Endodermal cell (in vitro differentiated cells): ENCODE measurements around the gene RASGRP3. TPM values are rescaled to one million over a fixed set of nuclear protein-coding genes. Genes with fewer than 3 reads are reported as not detected.
A peak's percentile ranks its signal among the peaks of the same experiment; 100 is the strongest.

Experiments
- DNase-seq: peaks from one replicate; pipeline ENCODE4 v3.0.0-alpha.2; 2017
- H3K27ac ChIP-seq: 2 replicates; pipeline ENCODE4 v1.5.1; 2013; ENCODE audit warnings: mild to moderate bottlenecking, low read depth, low read length, moderate library complexity
- H3K27me3 ChIP-seq: 2 replicates; pipeline ENCODE4 v1.6.1; 2013; ENCODE audit warnings: mild to moderate bottlenecking, low read length, moderate library complexity; ENCODE audit not compliant: insufficient read depth, control insufficient read depth, poor library complexity, severe bottlenecking
- H3K36me3 ChIP-seq: 2 replicates; pipeline ENCODE4 v1.7.0; 2013; ENCODE audit warnings: mild to moderate bottlenecking, low read length, moderate library complexity; ENCODE audit not compliant: control insufficient read depth, insufficient read depth
- H3K4me1 ChIP-seq: one replicate; pipeline ENCODE4 v1.7.0; 2013; ENCODE audit warnings: low read length; ENCODE audit not compliant: control insufficient read depth, insufficient read depth
- H3K4me3 ChIP-seq: 2 replicates; pipeline ENCODE4 v1.5.1; 2013; ENCODE audit warnings: mild to moderate bottlenecking, low read length, moderate library complexity
- H3K9ac ChIP-seq: 2 replicates; pipeline ENCODE4 v1.6.1; 2013; ENCODE audit warnings: mild to moderate bottlenecking, low read length, moderate library complexity; ENCODE audit not compliant: poor library complexity, severe bottlenecking; ENCODE audit errors: extremely low read depth
- H3K9me3 ChIP-seq: 2 replicates; pipeline ENCODE4 v1.6.1; 2013; ENCODE audit warnings: mild to moderate bottlenecking, low read length, moderate library complexity; ENCODE audit not compliant: control insufficient read depth
- H3K27ac Mint-ChIP-seq: 2 replicates; pipeline ENCODE4 v1.8.0; 2020; ENCODE audit warnings: mixed read lengths
- H3K27me3 Mint-ChIP-seq: 2 replicates; pipeline ENCODE4 v1.8.0; 2021; ENCODE audit warnings: mild to moderate bottlenecking, mixed read lengths; ENCODE audit not compliant: insufficient read depth
- H3K36me3 Mint-ChIP-seq: 2 replicates; pipeline ENCODE4 v1.8.0; 2020; ENCODE audit warnings: low read depth, mixed read lengths
- H3K4me1 Mint-ChIP-seq: 2 replicates; pipeline ENCODE4 v1.8.0; 2020; ENCODE audit warnings: mixed read lengths
- H3K4me3 Mint-ChIP-seq: 2 replicates; pipeline ENCODE4 v1.8.0; 2020; ENCODE audit warnings: mild to moderate bottlenecking, moderate library complexity, mixed read lengths
- H3K9me3 Mint-ChIP-seq: 2 replicates; pipeline ENCODE4 v1.8.0; 2020; ENCODE audit warnings: mild to moderate bottlenecking, mixed read lengths
- CTCF ChIP-seq: fragments of 200-600 bp; sonication (generic); conservative IDR thresholded peaks from 2 replicates; pipeline ENCODE4 v1.5.0; 2021; ENCODE audit warnings: antibody characterized with exemption, mild to moderate bottlenecking
- WGBS, 2 experiments: methylation state at CpG; one replicate each; pipeline versions ENCODE4 v1.1.5 to v1.1.7; 2013; ENCODE audit warnings: missing lambda C conversion rate in 2 of 2, mixed read lengths in 1 of 2; ENCODE audit not compliant: insufficient coverage in 1 of 2, insufficient read length in 1 of 2; 5-methylcytosine and 5-hydroxymethylcytosine counted together
- total RNA-seq, 2 donors: library from RNA; stranded (reverse); fragmentation: NEBNext Ultra II Directional in 1 of 2; extraction: Animal tissue kit (Norgen Biotek cat#: 25700) in 1 of 2; gene quantifications; 2 replicates in 1 of 2; 3 replicates in 1 of 2; pipeline ENCODE4 v1.2.1, GENCODE V29; 2021

RASGRP3 gene
- total RNA-seq, 2 donors from 2014 or later: 0.29 TPM; not detected in 1

DNA sequence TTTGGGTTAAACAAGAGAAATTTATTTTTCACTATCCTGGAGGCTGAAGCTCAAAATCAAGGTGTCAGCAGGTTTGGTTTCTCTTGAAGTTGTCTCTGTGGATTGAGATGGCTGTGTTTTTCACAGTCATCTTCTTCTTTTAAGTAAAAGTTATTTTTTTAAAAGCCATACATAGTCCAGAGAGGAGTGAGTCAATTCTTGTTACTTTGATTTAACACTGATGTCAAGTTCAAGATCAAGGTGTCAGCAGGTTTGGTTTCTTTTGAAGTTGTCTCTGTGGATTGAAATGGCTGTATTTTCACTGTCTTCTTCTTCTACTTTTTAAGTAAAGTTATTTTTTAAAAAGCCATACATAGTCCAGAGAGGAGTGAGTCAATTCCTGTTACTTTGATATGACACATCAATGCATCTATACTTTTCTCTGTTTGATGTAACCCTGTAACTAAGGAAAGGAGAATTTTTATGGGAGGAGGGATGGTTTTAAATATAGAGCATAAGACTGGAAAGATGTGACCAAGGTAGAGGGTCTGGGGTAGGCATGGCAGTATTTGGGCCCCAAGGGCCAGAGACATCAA, 22.5 kb upstream of the RASGRP3 start:
- no peak overlapping the region for H3K4me3 ChIP-seq
- H3K27me3 ChIP-seq: no peaks in the 10 kb centered on the region
- H3K27ac Mint-ChIP-seq: no peak overlapping the region
- no peak overlapping the region for H3K9ac ChIP-seq
- H3K9me3 Mint-ChIP-seq: peaks cover 13% of the 10 kb centered on the region
- peaks cover 7% of the 10 kb centered on the region for H3K4me1 Mint-ChIP-seq
- no peaks in the 10 kb centered on the region for H3K36me3 ChIP-seq
- peaks cover 19% of the 10 kb centered on the region for H3K9me3 ChIP-seq
- no peaks in the 10 kb centered on the region for H3K4me1 ChIP-seq
- no peak overlapping the region for H3K27ac ChIP-seq
- H3K4me3 Mint-ChIP-seq: no peak overlapping the region
- DNase-seq: no peak
- no peak for TF ChIP-seq CTCF
- no peaks in the 10 kb centered on the region for H3K36me3 Mint-ChIP-seq
- no peaks in the 10 kb centered on the region for H3K27me3 Mint-ChIP-seq

DNA sequence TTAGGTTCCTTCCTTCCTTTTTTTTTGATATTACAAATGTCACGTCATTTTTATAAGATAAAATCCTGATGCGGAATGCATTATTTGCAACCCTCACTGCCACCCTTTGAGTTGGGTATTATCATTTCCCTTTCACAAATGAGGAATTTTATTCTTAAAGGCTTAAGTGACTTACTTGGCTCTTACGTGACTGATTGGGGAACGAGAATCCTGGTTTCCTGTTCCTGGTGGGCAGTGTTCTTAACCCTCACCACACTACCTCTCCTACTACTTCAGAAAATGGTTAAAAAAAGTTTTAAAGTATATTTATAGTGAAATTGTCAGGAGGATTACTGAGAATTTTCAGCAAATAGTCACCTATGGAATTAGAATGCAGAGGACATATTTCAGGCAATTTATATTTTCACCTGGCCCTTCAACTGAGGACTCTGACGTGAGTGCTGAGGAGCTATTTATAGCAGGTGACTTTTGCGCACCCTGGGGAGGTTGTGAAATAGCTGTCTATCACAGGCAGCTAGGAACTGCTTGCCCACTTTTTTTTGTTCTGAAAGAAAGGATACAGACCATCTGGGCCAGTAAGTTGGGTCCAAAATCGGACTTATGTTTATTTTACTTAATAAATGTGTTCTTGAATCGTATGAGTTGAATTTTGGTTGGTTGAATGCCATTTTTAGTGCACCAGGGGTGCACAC, 18.7 kb upstream of the RASGRP3 start:
- Mint-ChIP-seq H3K27me3 (no peaks in the 10 kb centered on the region), H3K4me1 (peaks cover 7% of the 10 kb centered on the region), H3K9me3 (peaks cover 7% of the 10 kb centered on the region), H3K36me3 (no peaks in the 10 kb centered on the region), H3K4me3 (no peak overlapping the region), H3K27ac (peak overlapping the region; percentile 58)
- Histone ChIP-seq H3K36me3 (no peaks in the 10 kb centered on the region), H3K4me3 (peak overlapping the region; percentile 44), H3K4me1 (no peaks in the 10 kb centered on the region), H3K9me3 (peaks cover 7% of the 10 kb centered on the region), H3K27me3 (no peaks in the 10 kb centered on the region), H3K27ac (no peak overlapping the region), H3K9ac (no peak overlapping the region)
- no peak for TF ChIP-seq CTCF
- DNase-seq: peak; percentile 71
- 80 to 86% methylated on average over 3 to 8 of the region's 8 CpGs for WGBS, 2 experiments

- Histone ChIP-seq H3K9ac (no peak overlapping the region), H3K36me3 (no peaks in the 10 kb centered on the region), H3K4me3 (peak overlapping the region; percentile 44), H3K27ac (no peak overlapping the region), H3K9me3 (peaks cover 7% of the 10 kb centered on the region), H3K27me3 (no peaks in the 10 kb centered on the region), H3K4me1 (no peaks in the 10 kb centered on the region)
- Mint-ChIP-seq H3K27me3 (peaks cover 2% of the 10 kb centered on the region), H3K9me3 (peaks cover 1% of the 10 kb centered on the region), H3K36me3 (no peaks in the 10 kb centered on the region), H3K27ac (no peak overlapping the region), H3K4me3 (no peak overlapping the region), H3K4me1 (peaks cover 7% of the 10 kb centered on the region)
- no peak for TF ChIP-seq CTCF
- 91 to 100% methylated on average over 1 to 2 of the region's 3 CpGs for WGBS, 2 experiments
- no peak for DNase-seq
Measured at GRCh38 chr2:33458248-33458819, 18.1 kb upstream of the RASGRP3 start.
